GM20000 (cell line): ENCODE results near the gene RASA3.
"Not testable (repeated sequence)": the region's sequence is repeated elsewhere in the genome, so short reads cannot be mapped to it uniquely, and the experiment has no call there.

Source experiments
- DNase-seq: peaks from one replicate; pipeline ENCODE4 v3.0.0; 2012; ENCODE audit warnings: low spot score
- TF ChIP-seq, protein P1 (sequence below): IDR thresholded peaks from 2 replicates; pipeline ENCODE4 v1.5.1; 2012; ENCODE audit warnings: mild to moderate bottlenecking, control low read depth; ENCODE audit errors: extremely low read depth, missing control alignments

The RASA3 gene

DNA sequence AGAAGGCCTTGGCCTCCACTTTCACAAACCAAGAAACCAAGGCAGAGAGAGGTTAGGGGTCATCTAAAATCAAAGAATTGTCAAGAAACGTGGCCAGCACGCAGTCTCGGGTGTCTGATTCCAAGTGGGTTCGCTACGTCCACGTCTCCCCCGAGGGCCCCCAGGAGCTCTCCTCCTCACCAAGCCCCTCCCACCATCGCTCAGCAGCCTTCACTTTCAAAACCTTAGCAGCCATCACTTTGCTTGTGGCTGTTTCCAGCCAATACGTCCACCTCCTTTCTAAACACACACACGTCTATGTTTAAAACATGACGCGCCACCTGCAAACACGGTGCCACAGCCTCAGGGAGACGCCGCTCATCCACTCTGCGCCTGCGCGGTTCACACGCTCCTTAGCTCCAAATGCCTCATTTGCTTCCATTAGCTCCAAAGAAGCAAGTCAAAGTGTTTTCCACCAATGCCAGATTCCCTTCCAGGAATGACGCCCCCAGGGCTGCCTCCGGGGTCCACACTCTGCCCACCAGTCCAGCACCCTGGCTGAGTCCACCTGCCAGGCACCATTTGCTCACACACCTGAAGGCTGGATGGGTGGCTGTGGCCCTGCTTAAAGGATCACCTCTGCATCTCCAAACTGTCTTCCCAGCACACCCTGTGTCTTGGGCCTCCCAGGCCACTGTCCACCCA lies 5.5 kb downstream of the RASA3 start:
- TF ChIP-seq, protein P1, sequence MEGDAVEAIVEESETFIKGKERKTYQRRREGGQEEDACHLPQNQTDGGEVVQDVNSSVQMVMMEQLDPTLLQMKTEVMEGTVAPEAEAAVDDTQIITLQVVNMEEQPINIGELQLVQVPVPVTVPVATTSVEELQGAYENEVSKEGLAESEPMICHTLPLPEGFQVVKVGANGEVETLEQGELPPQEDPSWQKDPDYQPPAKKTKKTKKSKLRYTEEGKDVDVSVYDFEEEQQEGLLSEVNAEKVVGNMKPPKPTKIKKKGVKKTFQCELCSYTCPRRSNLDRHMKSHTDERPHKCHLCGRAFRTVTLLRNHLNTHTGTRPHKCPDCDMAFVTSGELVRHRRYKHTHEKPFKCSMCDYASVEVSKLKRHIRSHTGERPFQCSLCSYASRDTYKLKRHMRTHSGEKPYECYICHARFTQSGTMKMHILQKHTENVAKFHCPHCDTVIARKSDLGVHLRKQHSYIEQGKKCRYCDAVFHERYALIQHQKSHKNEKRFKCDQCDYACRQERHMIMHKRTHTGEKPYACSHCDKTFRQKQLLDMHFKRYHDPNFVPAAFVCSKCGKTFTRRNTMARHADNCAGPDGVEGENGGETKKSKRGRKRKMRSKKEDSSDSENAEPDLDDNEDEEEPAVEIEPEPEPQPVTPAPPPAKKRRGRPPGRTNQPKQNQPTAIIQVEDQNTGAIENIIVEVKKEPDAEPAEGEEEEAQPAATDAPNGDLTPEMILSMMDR: no peak
- no peak for DNase-seq

DNA sequence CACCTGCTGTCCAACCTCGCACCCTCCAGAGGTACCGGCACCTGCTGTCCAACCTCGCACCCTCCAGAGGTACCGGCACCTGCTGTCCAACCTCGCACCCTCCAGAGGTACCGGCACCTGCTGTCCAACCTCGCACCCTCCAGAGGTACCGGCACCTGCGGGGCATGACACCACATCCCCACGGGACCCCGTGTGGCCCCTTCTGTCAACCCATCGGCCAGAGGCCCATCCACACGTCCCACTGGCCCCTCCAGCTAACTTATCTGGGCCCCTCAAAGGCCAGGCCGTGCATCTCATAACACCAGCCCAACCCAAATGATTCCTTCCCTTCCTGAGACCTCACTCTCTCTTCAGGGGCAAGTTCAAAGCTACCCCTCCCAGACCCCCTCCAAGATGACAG lies 6.3 kb downstream of the RASA3 start:
- not testable (repeated sequence) for DNase-seq

DNA sequence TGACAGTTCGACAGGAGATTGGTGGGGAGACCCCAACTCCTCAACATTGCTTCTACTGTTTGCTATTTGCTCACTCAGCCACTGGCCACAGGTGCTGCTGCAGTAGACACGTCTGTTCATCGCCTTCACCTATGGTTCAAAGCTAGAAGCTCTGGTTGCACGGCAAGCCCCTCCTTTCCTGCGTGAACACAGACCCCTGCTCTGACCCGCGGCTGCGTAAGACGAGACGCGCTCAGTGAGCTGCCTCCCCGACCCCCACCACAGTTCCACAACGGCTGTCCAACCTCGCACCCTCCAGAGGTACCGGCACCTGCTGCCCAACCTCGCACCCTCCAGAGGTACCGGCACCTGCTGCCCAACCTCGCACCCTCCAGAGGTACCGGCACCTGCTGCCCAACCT lies 6.8 kb downstream of the RASA3 start:
- DNase-seq: no peak
- TF ChIP-seq, protein P1: no peak

GRCh38 chr13:114124921-114125320 lies 7.5 kb downstream of the RASA3 start:
- TF ChIP-seq, protein P1: no peak
- peak; percentile 67 for DNase-seq

DNA sequence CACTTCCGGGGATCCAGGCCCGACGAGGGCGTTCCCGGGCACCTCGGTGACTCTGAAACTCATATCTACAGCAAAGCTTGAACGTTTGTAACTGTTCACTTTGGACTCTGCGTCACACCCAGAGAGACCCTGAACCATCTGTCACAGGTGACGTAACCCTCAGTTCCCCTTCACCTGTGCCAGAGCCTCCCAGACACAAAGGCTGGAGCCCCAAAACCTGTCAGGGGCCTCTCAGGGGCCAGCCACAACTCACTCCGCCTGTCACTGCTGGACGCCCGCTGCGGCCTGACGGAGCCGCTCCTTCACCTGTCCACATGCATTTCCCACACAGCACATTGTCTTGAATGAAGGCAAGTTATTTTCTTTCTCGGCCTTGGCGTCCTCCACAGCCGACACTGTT lies 8.0 kb downstream of the RASA3 start:
- no peak for DNase-seq
- TF ChIP-seq, protein P1: no peak

DNA sequence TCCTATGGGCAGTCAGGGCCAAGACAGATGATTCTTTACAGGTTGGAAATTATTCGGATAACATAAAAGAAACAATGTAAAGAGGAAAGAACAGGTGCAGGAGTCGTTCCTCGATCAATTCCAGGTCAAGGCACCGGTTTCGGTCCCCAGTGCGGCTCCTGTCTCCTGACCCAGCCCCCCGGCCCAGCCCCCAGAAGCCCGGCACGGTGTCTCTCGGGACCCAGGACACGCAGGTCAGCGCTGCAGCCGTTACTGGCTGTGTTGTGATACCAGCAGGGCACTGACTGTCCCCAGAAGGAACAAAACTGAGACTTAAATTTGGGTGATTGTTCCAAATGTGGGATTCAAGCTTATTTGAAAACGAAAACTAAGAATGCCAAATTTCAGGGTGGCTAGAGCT lies 8.5 kb downstream of the RASA3 start:
- TF ChIP-seq, protein P1: no peak
- no peak for DNase-seq

DNA sequence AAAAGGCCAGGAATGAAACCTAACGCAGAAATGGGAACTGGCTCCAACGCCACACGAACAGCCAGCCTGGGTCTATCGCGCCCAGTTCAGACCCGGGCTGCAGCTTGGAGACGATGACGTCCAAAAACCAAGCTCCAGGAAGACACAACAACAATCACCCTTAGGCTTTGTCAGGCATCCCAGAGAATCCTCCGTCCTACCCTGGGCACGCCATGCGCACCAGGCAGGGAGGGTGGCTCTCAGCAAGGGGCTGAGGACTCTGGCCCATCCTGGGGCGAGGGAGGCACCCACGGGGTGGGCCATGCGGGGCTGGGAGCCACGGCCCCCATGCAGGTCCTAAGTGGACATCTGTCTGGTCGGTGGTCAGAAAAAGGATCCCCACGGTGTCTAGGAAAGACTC lies 9.0 kb downstream of the RASA3 start:
- TF ChIP-seq, protein P1: no peak
- no peak for DNase-seq

- TF ChIP-seq, protein P1: no peak
- no peak for DNase-seq
Measured at GRCh38 chr13:114122591-114123211, 9.7 kb downstream of the RASA3 start.
